ENCODE results near the gene WDR73. TPM values are rescaled to one million over a fixed set of nuclear protein-coding genes. Genes with fewer than 3 reads are reported as not detected.

WDR73 gene
- polyA plus RNA-seq, 1 of the 3 experiments (the other 2 are of a cell fraction) = 32.9 TPM

GRCh38 chr15:84658080-84658787, 4.2 kb upstream of the WDR73 start, which contains the start of gene NMB (continued):
- TF ChIP-seq SIN3A (IDR thresholded peaks at IDR 0.05; ENCODE audit: borderline replicate concordance, low read depth, low read length) (peak; percentile 7; the same call in 1 of the 2 replicates), GATA2 (CRISPR knock-in tag; IDR thresholded peaks at IDR 0.05) (no peak), RCOR1 (IDR thresholded peaks at IDR 0.05; ENCODE audit: low read length) (no peak; the same call in 1 of the 2 replicates), RAD21 (IDR thresholded peaks at IDR 0.05; ENCODE audit: low read length) (peak; percentile 36), GABPA (IDR thresholded peaks at IDR 0.05; ENCODE audit: low read depth) (peak; percentile 37; the same call in 1 of the 2 replicates), EZH2phosphoT487 (IDR thresholded peaks at IDR 0.05; ENCODE audit: borderline replicate concordance, low read depth) (no peak), EP300 (IDR thresholded peaks at IDR 0.05; ENCODE audit: borderline replicate concordance in 1 of 2, low read depth in 1 of 2, low read length in 1 of 2) (no peak), JUND (IDR thresholded peaks at IDR 0.05) (no peak), IRF3 (IDR thresholded peaks at IDR 0.05; ENCODE audit: low read depth, low read length) (no peak), TAF1 (IDR thresholded peaks at IDR 0.05; ENCODE audit: borderline replicate concordance, low read depth, low read length) (peak; percentile 23; the same call in 1 of the 2 replicates)
- TF ChIP-seq, protein P1, sequence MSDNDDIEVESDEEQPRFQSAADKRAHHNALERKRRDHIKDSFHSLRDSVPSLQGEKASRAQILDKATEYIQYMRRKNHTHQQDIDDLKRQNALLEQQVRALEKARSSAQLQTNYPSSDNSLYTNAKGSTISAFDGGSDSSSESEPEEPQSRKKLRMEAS (IDR thresholded peaks at IDR 0.05; ENCODE audit: low read depth) = peak; percentile 52; the same call in 1 of the 2 replicates

GRCh38 chr15:84657748-84658079, 3.6 kb upstream of the WDR73 start:
- peak overlapping the region; percentile 52 to 54; a peak in 3 of 4 replicates for H3K4me3 ChIP-seq (ENCODE audit: low read depth in 2 of 2, low read length in 1 of 2)
- peak overlapping the region; percentile 62; the same call in 1 of the 2 replicates for H3K9ac ChIP-seq
- peaks cover 9 to 28% of the 10 kb centered on the region in 2 experiments; a peak in 2 of 4 replicates for H3K4me1 ChIP-seq (ENCODE audit: control insufficient read depth in 1 of 2, insufficient read depth in 2 of 2, low read depth in 1 of 2, low read length in 1 of 2)
- peaks cover 3 to 9% of the 10 kb centered on the region in 2 experiments for H3K36me3 ChIP-seq (replicated peaks in 1 of 2; ENCODE audit: control insufficient read depth in 1 of 2, insufficient read depth in 2 of 2, low read length in 1 of 2)
- POLR2A ChIA-PET = interaction anchor here (0.8 kb wide), 1 partner anchor 122 kb away, joined by 3 read pairs; no protein-coding TSS in a partner anchor
- peaks cover 28% of the 10 kb centered on the region for H3F3A ChIP-seq (replicated peaks; ENCODE audit: insufficient read depth)
- CTCF ChIA-PET = interaction anchor here (0.7 to 4.2 kb wide), 6 partner anchors 36 to 271 kb away, joined by 3 to 38 read pairs (median 10); no protein-coding TSS in a partner anchor
- no peaks in the 10 kb centered on the region for H3K9me3 ChIP-seq
- H3K27ac ChIP-seq (ENCODE audit: low read depth in 2 of 2, low read length in 1 of 2) = peak overlapping the region; percentile 53 to 83; a peak in 1 of 4 replicates
- no peak for DNase-seq
- peak overlapping the region; percentile 82 for H3K4me2 ChIP-seq
- peak overlapping the region; percentile 66; the same call in 1 of the 2 replicates for H2AFZ ChIP-seq (ENCODE audit: low read depth)
- TF ChIP-seq GABPA (IDR thresholded peaks at IDR 0.05; ENCODE audit: low read depth) (no peak), EZH2phosphoT487 (IDR thresholded peaks at IDR 0.05; ENCODE audit: borderline replicate concordance, low read depth) (no peak)
- no peaks in the 10 kb centered on the region for H4K20me1 ChIP-seq (ENCODE audit: insufficient read depth)
- no peaks in the 10 kb centered on the region for H3K27me3 ChIP-seq (ENCODE audit: insufficient read depth)
- no peaks in the 10 kb centered on the region for H3K9me2 ChIP-seq
- peaks cover 13% of the 10 kb centered on the region for H3K79me2 ChIP-seq (ENCODE audit: insufficient read depth)
- WGBS (ENCODE audit: low lambda C conversion rate) = 24% methylated on average over 11 of the region's 17 CpGs

DNA sequence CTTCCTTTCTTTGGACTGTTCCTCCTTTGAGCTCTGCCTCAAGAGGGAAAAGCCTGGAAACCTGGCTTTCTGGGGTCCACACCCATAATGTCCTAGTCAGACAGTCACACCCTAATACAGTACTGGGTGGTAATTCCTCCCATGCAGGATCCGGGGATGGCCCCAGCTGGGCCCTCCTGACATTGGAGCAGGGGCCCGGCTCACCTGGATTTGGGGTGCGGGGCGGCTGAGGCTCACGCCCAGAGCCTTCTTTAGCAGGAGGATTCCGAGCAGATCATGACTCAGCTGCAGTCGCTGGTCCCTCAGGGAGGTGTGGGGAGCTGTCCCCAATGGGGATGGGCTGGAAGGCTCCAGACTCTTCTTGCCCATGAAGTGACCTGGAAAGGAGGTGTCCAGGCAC, 2.9 kb upstream of the WDR73 start:
- POLR2A ChIA-PET = interaction anchor here (0.8 kb wide), 1 partner anchor 122 kb away, joined by 3 read pairs; no protein-coding TSS in a partner anchor
- Histone ChIP-seq H3K4me2 (no peak overlapping the region), H3K4me1 (ENCODE audit: control insufficient read depth in 1 of 2, insufficient read depth in 2 of 2, low read depth in 1 of 2, low read length in 1 of 2) (peaks cover 15 to 32% of the 10 kb centered on the region in 2 experiments; a peak in 2 of 4 replicates), H4K20me1 (ENCODE audit: insufficient read depth) (no peaks in the 10 kb centered on the region), H2AFZ (ENCODE audit: low read depth) (no peak overlapping the region), H3F3A (replicated peaks; ENCODE audit: insufficient read depth) (peaks cover 23% of the 10 kb centered on the region), H3K4me3 (ENCODE audit: low read depth in 2 of 2, low read length in 1 of 2) (no peak overlapping the region), H3K9ac (no peak overlapping the region), H3K27me3 (ENCODE audit: insufficient read depth) (no peaks in the 10 kb centered on the region), H3K9me3 (no peaks in the 10 kb centered on the region), H3K36me3 (replicated peaks in 1 of 2; ENCODE audit: control insufficient read depth in 1 of 2, insufficient read depth in 2 of 2, low read length in 1 of 2) (peaks cover 9 to 10% of the 10 kb centered on the region in 2 experiments), H3K79me2 (ENCODE audit: insufficient read depth) (peaks cover 21% of the 10 kb centered on the region), H3K27ac (ENCODE audit: low read depth in 2 of 2, low read length in 1 of 2) (no peak overlapping the region), H3K9me2 (no peaks in the 10 kb centered on the region)
- CTCF ChIA-PET = interaction anchor here (1.1 to 4.2 kb wide), 7 partner anchors 11 to 272 kb away, joined by 3 to 38 read pairs (median 9); no protein-coding TSS in a partner anchor
- no peak for DNase-seq
- 100% methylated on average over 1 of the region's 7 CpGs for WGBS (ENCODE audit: low lambda C conversion rate)
- no peak for TF ChIP-seq USF1 (IDR thresholded peaks at IDR 0.05; ENCODE audit: borderline replicate concordance, low read depth)
- TF ChIP-seq NRF1 (IDR thresholded peaks at IDR 0.05; ENCODE audit: low read depth, low read length) = no peak
- no peak for TF ChIP-seq EP300 (IDR thresholded peaks at IDR 0.05; ENCODE audit: borderline replicate concordance in 1 of 2, low read depth in 1 of 2, low read length in 1 of 2)
- TF ChIP-seq CTCF (IDR thresholded peaks at IDR 0.05) = no peak
- TF ChIP-seq FOXM1 (IDR thresholded peaks at IDR 0.05; ENCODE audit: low read depth) = no peak
- no peak for TF ChIP-seq EZH2phosphoT487 (IDR thresholded peaks at IDR 0.05; ENCODE audit: borderline replicate concordance, low read depth)
- no peak for TF ChIP-seq POLR2AphosphoS5 (IDR thresholded peaks at IDR 0.05; ENCODE audit: low read depth, low read length)
- TF ChIP-seq ZBTB33 (IDR thresholded peaks at IDR 0.05; ENCODE audit: borderline replicate concordance, low read depth) = no peak

Data from SK-N-SH (cell line).